GM23338 (cell line): ENCODE results near the gene MYO7B. TPM values are rescaled to one million over a fixed set of nuclear protein-coding genes. Genes with fewer than 3 reads are reported as not detected.
A peak's percentile ranks its signal among the peaks of the same experiment; 100 is the strongest.

Source experiments
- ATAC-seq: fragments of 200-7000 bp; cut with Tn5 transposase; 3 replicates; pipeline ENCODE4 v1.9.1; 2020
- DNase-seq: peaks from one replicate; pipeline ENCODE4 v3.0.0-alpha.2; 2015; ENCODE audit warnings: low spot score
- H2AFZ ChIP-seq: fragments of 200-600 bp; sonication (generic); 2 replicates; pipeline ENCODE4 v1.8.0; 2016; ENCODE audit warnings: antibody characterized with exemption, mild to moderate bottlenecking, moderate library complexity
- H3F3A ChIP-seq: fragments of 200-600 bp; sonication (generic); replicated peaks from 2 replicates; pipeline ENCODE4 v1.8.0; 2017; ENCODE audit warnings: antibody characterized with exemption, mixed run types, low read depth
- H3K27ac ChIP-seq: fragments of 200-600 bp; sonication (generic); 2 replicates; pipeline ENCODE4 v1.6.1; 2016; ENCODE audit warnings: low read depth
- H3K27me3 ChIP-seq: fragments of 200-600 bp; sonication (generic); 2 replicates; pipeline ENCODE4 v1.8.0; 2016; ENCODE audit warnings: mild to moderate bottlenecking, mixed run types, moderate library complexity; ENCODE audit not compliant: insufficient read depth
- H3K36me3 ChIP-seq: fragments of 200-600 bp; sonication (generic); 2 replicates; pipeline ENCODE4 v1.8.0; 2016; ENCODE audit warnings: mild to moderate bottlenecking; ENCODE audit not compliant: insufficient read depth
- H3K4me1 ChIP-seq: fragments of 200-600 bp; sonication (generic); 2 replicates; pipeline ENCODE4 v1.8.0; 2016; ENCODE audit warnings: mild to moderate bottlenecking, moderate library complexity; ENCODE audit not compliant: insufficient read depth
- H3K4me2 ChIP-seq: fragments of 200-600 bp; sonication (generic); 2 replicates; pipeline ENCODE4 v1.7.1; 2017; ENCODE audit warnings: mixed run types
- H3K4me3 ChIP-seq: fragments of 200-600 bp; sonication (generic); 2 replicates; pipeline ENCODE4 v1.6.1; 2016; ENCODE audit warnings: mixed run types
- H3K79me2 ChIP-seq: fragments of 200-600 bp; sonication (generic); replicated peaks from 2 replicates; pipeline ENCODE4 v1.8.0; 2017; ENCODE audit warnings: mild to moderate bottlenecking; ENCODE audit not compliant: insufficient read depth
- H3K9me2 ChIP-seq: fragments of 200-600 bp; sonication (generic); 2 replicates; pipeline ENCODE4 v1.8.0; 2017; ENCODE audit not compliant: insufficient read depth
- H4K20me1 ChIP-seq: fragments of 200-600 bp; sonication (generic); replicated peaks from 2 replicates; pipeline ENCODE4 v1.8.0; 2017; ENCODE audit warnings: mild to moderate bottlenecking; ENCODE audit not compliant: insufficient read depth
- H3K27ac Mint-ChIP-seq: 2 replicates; pipeline ENCODE4 v1.8.0; 2020; ENCODE audit warnings: inconsistent platforms, mild to moderate bottlenecking, moderate library complexity, mixed read lengths
- H3K27me3 Mint-ChIP-seq: 3 replicates; pipeline ENCODE4 v1.8.0; 2022; ENCODE audit warnings: low read depth, mild to moderate bottlenecking, moderate library complexity, mixed read lengths, inconsistent platforms; ENCODE audit not compliant: insufficient read depth, poor library complexity
- H3K36me3 Mint-ChIP-seq: 3 replicates; pipeline ENCODE4 v1.8.0; 2021; ENCODE audit warnings: low read depth, mild to moderate bottlenecking, inconsistent platforms, moderate library complexity, mixed read lengths
- H3K4me1 Mint-ChIP-seq: 3 replicates; pipeline ENCODE4 v1.8.0; 2020; ENCODE audit warnings: mild to moderate bottlenecking, inconsistent platforms, mixed read lengths
- H3K4me3 Mint-ChIP-seq: 3 replicates; pipeline ENCODE4 v1.8.0; 2021; ENCODE audit warnings: moderate library complexity, mild to moderate bottlenecking, inconsistent platforms, mixed read lengths
- H3K9me3 Mint-ChIP-seq: 3 replicates; pipeline ENCODE4 v1.8.0; 2020; ENCODE audit warnings: moderate library complexity, mild to moderate bottlenecking, inconsistent platforms, mixed read lengths
- CREB1 ChIP-seq: fragments of 250-450 bp; sonication (Bioruptor Pico); IDR thresholded peaks from 2 replicates; pipeline ENCODE4 v1.5.0; 2020; ENCODE audit warnings: low read depth, mild to moderate bottlenecking, moderate library complexity
- CTCF ChIP-seq, 2 experiments: fragments of 200-600 bp in 1 of 2; sonication (generic) in 1 of 2; conservative IDR thresholded peaks; 2 replicates each; pipeline versions ENCODE4 v1.5.1 to v1.6.1; 2016 to 2017; ENCODE audit warnings: antibody characterized with exemption in 2 of 2, low read depth in 2 of 2, mild to moderate bottlenecking in 2 of 2, moderate library complexity in 1 of 2
- ETS1 ChIP-seq: IDR thresholded peaks from 2 replicates; pipeline ENCODE4 v1.6.1; 2016; ENCODE audit warnings: antibody characterized with exemption
- EZH2 ChIP-seq: fragments of 200-600 bp; sonication (generic); IDR thresholded peaks from one replicate; pipeline ENCODE4 v1.8.0; 2017; ENCODE audit warnings: antibody characterized with exemption, mild to moderate bottlenecking, low read depth; ENCODE audit not compliant: unreplicated experiment
- EZH2phosphoT487 ChIP-seq: fragments of 200-600 bp; sonication (generic); IDR thresholded peaks from one replicate; pipeline ENCODE4 v1.8.1; 2018; ENCODE audit warnings: antibody characterized with exemption; ENCODE audit not compliant: unreplicated experiment
- JUNB ChIP-seq: IDR thresholded peaks from one replicate; pipeline ENCODE4 v1.6.1; 2016; ENCODE audit warnings: antibody characterized with exemption; ENCODE audit not compliant: unreplicated experiment
- NANOG ChIP-seq: IDR thresholded peaks from 2 replicates; pipeline ENCODE4 v1.6.1; 2016; ENCODE audit warnings: antibody characterized with exemption, borderline replicate concordance
- POLR2AphosphoS5 ChIP-seq: IDR thresholded peaks from 2 replicates; pipeline ENCODE4 v1.6.1; 2016; ENCODE audit warnings: antibody characterized with exemption, low read depth
- REST ChIP-seq: IDR thresholded peaks from one replicate; pipeline ENCODE4 v1.6.1; 2018; ENCODE audit warnings: antibody characterized with exemption; ENCODE audit not compliant: unreplicated experiment
- STAT1 ChIP-seq: IDR thresholded peaks from one replicate; pipeline ENCODE4 v1.6.1; 2016; ENCODE audit warnings: antibody characterized with exemption; ENCODE audit not compliant: unreplicated experiment
- ZNF114 ChIP-seq: fragments of 250-450 bp; sonication (Bioruptor Pico); IDR thresholded peaks from 2 replicates; pipeline ENCODE4 v1.5.0; 2020; ENCODE audit warnings: mild to moderate bottlenecking, moderate library complexity
- ZNF331 ChIP-seq: fragments of 250-450 bp; sonication (Bioruptor Pico); IDR thresholded peaks from 2 replicates; pipeline ENCODE4 v1.5.0; 2020; ENCODE audit warnings: low read depth, mild to moderate bottlenecking, moderate library complexity
- ZNF462 ChIP-seq: fragments of 250-450 bp; sonication (Bioruptor Pico); IDR thresholded peaks from 2 replicates; pipeline ENCODE4 v1.5.0; 2020; ENCODE audit warnings: mild to moderate bottlenecking, moderate library complexity
- polyA plus RNA-seq: library from polyadenylated mRNA; unstranded; fragments of >200 nt; fragmentation: Nextera tagmentation; extraction: Ambion mirVana; gene quantifications from 2 replicates; pipeline ENCODE4 v1.2.1, GENCODE V29; 2016
- total RNA-seq: library from RNA; depleted of rRNA; stranded (reverse); fragments of >200 nt; shearing (Covaris generic); gene quantifications from 2 replicates; pipeline ENCODE4 v1.2.3, GENCODE V29; 2014

MYO7B gene
- total and polyA plus RNA-seq, 2 experiments from 2014 or later, result not detected

GRCh38 chr2:127646487-127647241 lies 111.2 kb downstream of the MYO7B start:
- Mint-ChIP-seq H3K36me3 (no peaks in the 10 kb centered on the region), H3K4me3 (no peak overlapping the region), H3K27ac (peak overlapping the region; percentile 66; the same call in 1 of the 2 replicates), H3K4me1 (peaks cover 11% of the 10 kb centered on the region), H3K9me3 (no peaks in the 10 kb centered on the region), H3K27me3 (peaks cover 8% of the 10 kb centered on the region)
- ATAC-seq (no peak), DNase-seq (no peak)
- no peak overlapping the region for H2AFZ ChIP-seq
- no peaks in the 10 kb centered on the region for H3F3A ChIP-seq
- no peaks in the 10 kb centered on the region for H3K27me3 ChIP-seq
- no peaks in the 10 kb centered on the region for H3K9me2 ChIP-seq
- no peaks in the 10 kb centered on the region for H3K4me1 ChIP-seq
- TF ChIP-seq NANOG, result no peak
- TF ChIP-seq ZNF462 (CRISPR knock-in tag), result no peak
- TF ChIP-seq ZNF331 (CRISPR knock-in tag), result no peak
- TF ChIP-seq ETS1, result no peak
- no peak for TF ChIP-seq JUNB
- no peak for TF ChIP-seq STAT1
- no peak for TF ChIP-seq ZNF114
- no peak for TF ChIP-seq POLR2AphosphoS5
- no peak for TF ChIP-seq EZH2phosphoT487
- TF ChIP-seq CREB1 (CRISPR knock-in tag), result no peak
- no peak for TF ChIP-seq REST
- no peak for TF ChIP-seq CTCF (conservative IDR thresholded peaks at IDR 0.05; ENCODE audit: low read depth in 2 of 2)
- TF ChIP-seq EZH2, result no peak
- no peak overlapping the region for H3K27ac ChIP-seq
- H3K4me3 ChIP-seq, result no peak overlapping the region
- H3K79me2 ChIP-seq, result no peaks in the 10 kb centered on the region
- no peaks in the 10 kb centered on the region for H3K36me3 ChIP-seq
- no peak overlapping the region for H3K4me2 ChIP-seq
- no peaks in the 10 kb centered on the region for H4K20me1 ChIP-seq
